Activated CD4-positive, alpha-beta T cell treated with anti-CD3 and anti-CD28 coated beads for 4 hours (primary cell): Measurements from ENCODE around the gene TBC1D9B.

Experiments used
- DNase-seq, 2 donors: peaks; one replicate each; pipeline ENCODE4 v3.0.0-alpha.2; 2020

TBC1D9B gene

GRCh38 chr5:179906795-179907555, 722 bp downstream of the TBC1D9B start:
- DNase-seq = peak; percentile 7 to 9

GRCh38 chr5:179906294-179906794, 1.4 kb downstream of the TBC1D9B start:
- peak in 1 of 2 donors; percentile 4 for DNase-seq

- DNase-seq = no peak
Measured at GRCh38 chr5:179905161-179905560, 2.5 kb downstream of the TBC1D9B start.

GRCh38 chr5:179904463-179905160, 3.1 kb downstream of the TBC1D9B start:
- DNase-seq = no peak

GRCh38 chr5:179902763-179903158, 4.9 kb downstream of the TBC1D9B start:
- no peak for DNase-seq

GRCh38 chr5:179901915-179902762, 5.6 kb downstream of the TBC1D9B start:
- DNase-seq = no peak

GRCh38 chr5:179901462-179901861, 6.2 kb downstream of the TBC1D9B start:
- DNase-seq = no peak

- DNase-seq = no peak
Measured at GRCh38 chr5:179900711-179901110, 7.0 kb downstream of the TBC1D9B start.

GRCh38 chr5:179900206-179900605, 7.5 kb downstream of the TBC1D9B start:
- no peak for DNase-seq

- DNase-seq = no peak
Measured at GRCh38 chr5:179895861-179896260, 11.8 kb downstream of the TBC1D9B start.

GRCh38 chr5:179893958-179894895, 13.5 kb downstream of the TBC1D9B start:
- no peak for DNase-seq

- no peak for DNase-seq
Measured at GRCh38 chr5:179893076-179893957, 14.4 kb downstream of the TBC1D9B start.

GRCh38 chr5:179892255-179892654, 15.4 kb downstream of the TBC1D9B start:
- no peak for DNase-seq

GRCh38 chr5:179890751-179891682, 16.7 kb downstream of the TBC1D9B start:
- no peak for DNase-seq

GRCh38 chr5:179889885-179890284, 17.8 kb downstream of the TBC1D9B start:
- no peak for DNase-seq

GRCh38 chr5:179887802-179888201, 19.9 kb downstream of the TBC1D9B start:
- no peak for DNase-seq

- no peak for DNase-seq
Measured at GRCh38 chr5:179887095-179887494, 20.6 kb downstream of the TBC1D9B start.

GRCh38 chr5:179886190-179886911, 21.3 kb downstream of the TBC1D9B start:
- no peak for DNase-seq

GRCh38 chr5:179885491-179886090, 22.1 kb downstream of the TBC1D9B start:
- no peak for DNase-seq
